ENCODE measurements around the gene ELN. TPM values are rescaled to one million over a fixed set of nuclear protein-coding genes. Genes with fewer than 3 reads are reported as not detected.

ELN gene
- total and polyA plus RNA-seq, 2 of the 8 experiments (the other 6 are each of a cell fraction or from before 2014, with no cell fraction given) = 5.1 to 5.6 TPM

DNA sequence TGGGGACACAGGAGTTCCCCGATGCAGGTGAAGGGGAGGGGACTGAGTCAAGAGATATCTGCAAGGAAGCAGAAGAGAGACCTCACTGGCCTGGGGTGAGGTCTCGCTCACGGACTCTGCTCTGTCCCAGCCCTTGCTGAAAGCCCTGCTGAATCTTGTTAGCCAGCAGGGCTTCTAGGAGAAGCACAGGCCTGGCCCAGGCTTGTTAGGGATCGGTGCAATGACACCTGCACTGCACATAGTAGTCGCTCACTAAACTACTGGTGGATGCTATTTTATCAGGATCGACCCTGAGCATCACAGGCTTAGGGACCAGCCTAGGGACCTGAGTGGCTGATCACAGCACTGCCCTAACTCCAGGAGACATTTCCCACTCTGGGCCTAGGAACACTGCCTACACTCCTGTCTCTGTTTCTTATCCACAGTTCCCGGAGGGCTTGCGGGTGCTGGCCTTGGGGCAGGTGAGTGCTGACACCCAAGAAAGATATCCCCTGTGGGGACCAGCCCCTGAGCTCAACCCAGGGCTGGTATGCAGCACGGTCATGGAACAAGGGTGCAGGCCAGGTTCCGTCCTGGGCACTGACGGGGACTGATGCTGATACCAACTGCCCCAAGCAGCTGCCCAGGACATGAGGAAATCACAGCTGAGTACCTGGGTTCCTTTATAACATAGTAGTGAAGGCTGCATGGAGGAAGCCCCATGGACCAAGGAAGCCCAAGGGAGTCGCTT, 13.0 kb downstream of the ELN start (continued):
- TF ChIP-seq KDM4A (IDR thresholded peaks at IDR 0.05; ENCODE audit: low read depth, low read length, severe bottlenecking) = no peak
